GM23248 (cell line): ENCODE measurements around the gene ABCC1.

Experiments used
- EZH2 ChIP-seq: fragments of 200-600 bp; sonication (generic); IDR thresholded peaks from 2 replicates; pipeline ENCODE4 v1.6.1; 2018; ENCODE audit warnings: antibody characterized with exemption, mild to moderate bottlenecking; ENCODE audit not compliant: insufficient read depth, poor library complexity, severe bottlenecking
- EZH2phosphoT487 ChIP-seq: fragments of 200-600 bp; sonication (generic); IDR thresholded peaks from 2 replicates; pipeline ENCODE4 v1.6.1; 2018; ENCODE audit warnings: antibody characterized with exemption, moderate library complexity, mild to moderate bottlenecking, low read depth; ENCODE audit not compliant: insufficient read depth

- TF ChIP-seq EZH2 (no peak), EZH2phosphoT487 (no peak)
Observed at GRCh38 chr16:15951852-15952251, 2.4 kb downstream of the ABCC1 start.
